Epithelial cell of esophagus (primary cell): ENCODE results near the gene CTSF.

ENCODE experiments used
- DNase-seq: peaks from one replicate; pipeline ENCODE4 v3.0.0; 2010; ENCODE audit warnings: low read depth
- H3K4me3 ChIP-seq: 2 replicates; pipeline ENCODE4 v1.5.1; 2011; ENCODE audit warnings: mild to moderate bottlenecking, low read length, control low read depth
- TF ChIP-seq, protein P1 (sequence below): IDR thresholded peaks from 2 replicates; pipeline ENCODE4 v1.5.1; 2011; ENCODE audit warnings: low read depth, mild to moderate bottlenecking, low read length, control low read depth, inconsistent platforms; ENCODE audit not compliant: insufficient read depth; ENCODE audit errors: missing control alignments

CTSF gene

DNA sequence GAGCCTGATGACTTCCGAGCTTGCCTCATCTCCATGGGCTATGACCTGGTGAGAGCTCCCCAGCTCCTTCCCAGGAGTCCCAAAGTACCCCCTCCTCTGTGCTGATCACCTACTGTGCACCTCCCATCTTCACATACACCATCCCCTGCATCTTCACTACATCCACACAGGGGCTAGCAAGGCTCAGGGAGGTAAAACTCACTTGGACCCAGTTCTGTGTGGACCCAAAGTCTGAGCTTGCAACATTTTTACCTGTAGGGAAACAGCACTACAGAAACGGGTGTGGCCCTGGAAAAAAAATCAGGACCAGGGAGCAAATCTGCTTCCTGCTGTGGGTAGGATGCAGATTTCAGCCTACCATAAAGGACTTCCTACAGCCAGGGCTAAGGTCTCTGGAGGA, 6.1 kb downstream of the CTSF start:
- TF ChIP-seq, protein P1, sequence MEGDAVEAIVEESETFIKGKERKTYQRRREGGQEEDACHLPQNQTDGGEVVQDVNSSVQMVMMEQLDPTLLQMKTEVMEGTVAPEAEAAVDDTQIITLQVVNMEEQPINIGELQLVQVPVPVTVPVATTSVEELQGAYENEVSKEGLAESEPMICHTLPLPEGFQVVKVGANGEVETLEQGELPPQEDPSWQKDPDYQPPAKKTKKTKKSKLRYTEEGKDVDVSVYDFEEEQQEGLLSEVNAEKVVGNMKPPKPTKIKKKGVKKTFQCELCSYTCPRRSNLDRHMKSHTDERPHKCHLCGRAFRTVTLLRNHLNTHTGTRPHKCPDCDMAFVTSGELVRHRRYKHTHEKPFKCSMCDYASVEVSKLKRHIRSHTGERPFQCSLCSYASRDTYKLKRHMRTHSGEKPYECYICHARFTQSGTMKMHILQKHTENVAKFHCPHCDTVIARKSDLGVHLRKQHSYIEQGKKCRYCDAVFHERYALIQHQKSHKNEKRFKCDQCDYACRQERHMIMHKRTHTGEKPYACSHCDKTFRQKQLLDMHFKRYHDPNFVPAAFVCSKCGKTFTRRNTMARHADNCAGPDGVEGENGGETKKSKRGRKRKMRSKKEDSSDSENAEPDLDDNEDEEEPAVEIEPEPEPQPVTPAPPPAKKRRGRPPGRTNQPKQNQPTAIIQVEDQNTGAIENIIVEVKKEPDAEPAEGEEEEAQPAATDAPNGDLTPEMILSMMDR, result no peak
- no peak for DNase-seq

DNA sequence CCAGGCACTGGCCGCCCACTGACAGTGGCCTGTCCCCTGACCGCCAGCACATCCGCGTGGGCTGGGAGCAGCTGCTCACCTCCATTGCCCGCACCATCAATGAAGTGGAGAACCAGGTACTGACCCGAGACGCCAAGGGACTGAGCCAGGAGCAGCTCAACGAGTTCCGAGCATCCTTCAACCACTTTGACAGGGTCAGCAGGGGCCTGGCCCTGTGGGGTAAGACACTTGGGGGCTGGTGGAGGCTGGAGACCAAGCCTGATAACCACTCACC, 6.5 kb downstream of the CTSF start:
- no peak overlapping the region for H3K4me3 ChIP-seq
- TF ChIP-seq, protein P1, result no peak
- no peak for DNase-seq

More for the DNA sequence above, 6.1 kb downstream of the CTSF start:
- H3K4me3 ChIP-seq, result no peak overlapping the region

DNA sequence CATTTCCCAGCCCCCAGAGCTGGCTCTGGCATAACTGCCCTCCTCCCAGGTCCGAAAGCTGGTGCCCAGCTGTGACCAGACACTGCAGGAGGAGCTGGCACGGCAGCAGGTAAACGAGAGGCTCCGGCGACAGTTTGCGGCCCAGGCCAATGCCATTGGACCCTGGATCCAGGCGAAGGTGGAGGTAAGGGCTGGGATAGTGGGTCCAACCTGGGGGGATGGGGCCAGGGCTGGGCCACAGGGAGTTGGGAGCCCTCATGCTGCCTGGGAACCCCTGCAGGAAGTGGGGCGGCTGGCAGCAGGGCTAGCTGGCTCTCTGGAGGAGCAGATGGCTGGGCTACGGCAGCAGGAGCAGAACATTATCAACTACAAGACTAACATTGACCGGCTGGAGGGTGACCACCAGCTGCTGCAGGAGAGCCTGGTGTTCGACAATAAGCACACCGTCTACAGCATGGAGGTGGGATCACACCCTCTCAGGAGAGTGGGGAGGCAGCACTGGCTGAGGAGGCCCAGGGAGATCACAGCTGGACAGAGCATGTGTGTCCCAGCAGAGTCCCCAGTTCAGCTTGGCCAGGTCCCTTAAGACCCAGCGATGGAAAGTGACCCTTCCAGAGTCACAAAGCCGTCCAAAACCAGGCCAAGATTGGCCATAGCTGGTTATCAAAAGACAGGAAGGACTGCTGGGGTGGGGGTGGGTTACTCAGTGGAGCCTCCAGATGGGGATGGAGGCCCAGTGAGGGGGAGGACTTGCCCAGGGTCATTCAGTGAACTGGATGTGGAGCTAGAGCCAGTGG, 7.0 kb downstream of the CTSF start:
- TF ChIP-seq, protein P1, result no peak
- no peak overlapping the region for H3K4me3 ChIP-seq
- DNase-seq, result no peak

GRCh38 chr11:66559866-66560676, 8.3 kb downstream of the CTSF start:
- no peak overlapping the region for H3K4me3 ChIP-seq
- TF ChIP-seq, protein P1, result no peak
- DNase-seq, result no peak

DNA sequence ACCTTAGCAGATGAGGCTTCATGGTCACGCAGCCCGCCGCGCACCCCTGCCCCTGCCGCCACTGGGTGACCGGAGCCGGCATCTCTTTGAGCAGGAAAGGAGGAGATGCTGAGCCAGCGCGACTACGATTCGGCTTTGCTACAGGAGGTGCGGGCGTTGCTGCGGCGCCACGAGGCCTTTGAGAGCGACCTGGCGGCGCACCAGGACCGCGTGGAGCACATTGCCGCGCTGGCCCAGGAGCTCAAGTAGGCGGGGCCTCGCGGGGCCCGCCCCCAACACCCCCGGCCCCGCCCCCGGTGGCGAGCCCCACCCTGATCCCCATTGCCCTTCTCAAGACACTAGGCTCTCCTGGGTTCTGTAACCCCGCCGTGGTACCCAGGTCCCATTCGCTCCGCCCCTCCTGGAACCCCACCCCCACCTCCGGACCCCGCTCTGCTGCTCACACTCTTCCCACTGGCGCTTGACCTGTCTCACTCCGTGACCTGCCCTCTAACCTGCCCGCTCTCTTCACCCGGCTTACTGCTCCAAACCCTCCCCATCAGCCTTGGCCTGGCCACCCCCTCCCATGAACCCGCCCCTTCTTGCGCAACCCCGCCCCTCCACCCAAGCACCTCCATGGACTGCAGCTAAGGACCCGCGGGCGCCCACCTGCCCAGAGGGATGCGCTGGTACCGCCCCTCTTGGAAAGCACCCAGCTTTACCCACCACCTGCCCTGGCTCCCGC, 9.1 kb downstream of the CTSF start:
- TF ChIP-seq, protein P1, result no peak
- DNase-seq, result peak; percentile 29
- H3K4me3 ChIP-seq, result no peak overlapping the region

- TF ChIP-seq, protein P1, result no peak
- H3K4me3 ChIP-seq, result no peak overlapping the region
- DNase-seq, result no peak
Observed at GRCh38 chr11:66557733-66558326, 10.6 kb downstream of the CTSF start.
